Endothelial cell of umbilical vein (primary cell): ENCODE data around the gene ABCD1. TPM values are rescaled to one million over a fixed set of nuclear protein-coding genes. Genes with fewer than 3 reads are reported as not detected.

ENCODE experiments used
- BruUV-seq: library from RNA; stranded (reverse); fragments of 400-500 nt; replicated peaks from 2 replicates; lab custom pipeline; 2021; lab: Mats Ljungman, UMichigan
- CTCF ChIA-PET: fragments of 300-600, 350-600 bp; sonication (Branson Sonifier 250); formaldehyde crosslinking; loops from one replicate; lab custom pipeline; 2021; ENCODE audit warnings: antibody characterized with exemption, inconsistent platforms; lab: Charles Lee
- POLR2A ChIA-PET: fragments of 300-600, 350-600 bp; sonication (Branson Sonifier 250); formaldehyde crosslinking; loops from one replicate; lab custom pipeline; 2021; ENCODE audit warnings: antibody characterized with exemption, inconsistent platforms; lab: Charles Lee
- DNase-seq: peaks from one replicate; pipeline ENCODE4 v3.0.0-alpha.2; 2011; ENCODE audit warnings: low read depth, low spot score
- FAIRE-seq: peaks from 2 replicates; lab custom pipeline; 2011; peaks lifted over from hg19 to GRCh38; lab: Jason Lieb, UNC
- H2AFZ ChIP-seq: 2 replicates; pipeline ENCODE4 v1.6.0; 2012; ENCODE audit warnings: low read depth, low read length, control low read depth, inconsistent platforms
- H3K27ac ChIP-seq: 2 replicates; pipeline ENCODE4 v1.5.1; 2011; ENCODE audit warnings: low read depth, mild to moderate bottlenecking, control low read depth, low read length, moderate library complexity; ENCODE audit not compliant: insufficient read depth
- H3K27me3 ChIP-seq, 2 experiments: 2 replicates each; pipeline versions ENCODE4 v1.6.0 to v1.6.1; 2011; ENCODE audit warnings: low read length in 2 of 2, mixed read lengths in 1 of 2; ENCODE audit not compliant: control insufficient read depth in 2 of 2, insufficient read depth in 2 of 2
- H3K36me3 ChIP-seq, 2 experiments: 2 replicates in 1 of 2; 3 replicates in 1 of 2; pipeline ENCODE4 v1.5.1; 2011; ENCODE audit warnings: low read length in 2 of 2, mild to moderate bottlenecking in 1 of 2, moderate library complexity in 1 of 2; ENCODE audit not compliant: control insufficient read depth in 2 of 2, insufficient read depth in 2 of 2; ENCODE audit errors: extremely low read depth in 1 of 2
- H3K4me1 ChIP-seq: 3 replicates; pipeline ENCODE4 v1.5.1; 2011; ENCODE audit warnings: mild to moderate bottlenecking, low read length; ENCODE audit not compliant: control insufficient read depth, insufficient read depth; ENCODE audit errors: extremely low read depth
- H3K4me2 ChIP-seq: 2 replicates; pipeline ENCODE4 v1.6.1; 2011; ENCODE audit warnings: low read length, control low read depth, mixed read lengths; ENCODE audit not compliant: insufficient read depth
- H3K4me3 ChIP-seq, 3 experiments: fragments of 200-600 bp in 1 of 3; sonication (generic), shearing (Covaris generic) in 1 of 3; replicated peaks in 1 of 3; 2 replicates each; pipeline ENCODE4 v1.5.1; 2011 to 2016; ENCODE audit warnings: control low read depth in 3 of 3, low read length in 3 of 3, mild to moderate bottlenecking in 2 of 3, inconsistent platforms in 1 of 3, low read depth in 1 of 3, moderate library complexity in 1 of 3; ENCODE audit not compliant: insufficient read depth in 1 of 3
- H3K79me2 ChIP-seq: 2 replicates; pipeline ENCODE4 v1.6.0; 2012; ENCODE audit warnings: low read length, inconsistent platforms; ENCODE audit not compliant: control insufficient read depth, insufficient read depth
- H3K9ac ChIP-seq: replicated peaks from 2 replicates; pipeline ENCODE3; 2011; ENCODE audit warnings: low read length, control low read depth; ENCODE audit not compliant: insufficient read depth; ENCODE audit errors: extremely low read depth
- H3K9me1 ChIP-seq: replicated peaks from 3 replicates; pipeline ENCODE4 v1.6.0; 2011; ENCODE audit warnings: mild to moderate bottlenecking, low read length; ENCODE audit not compliant: control insufficient read depth, insufficient read depth; ENCODE audit errors: extremely low read depth
- H3K9me3 ChIP-seq: replicated peaks from 2 replicates; pipeline ENCODE4 v1.5.1; 2012; ENCODE audit warnings: low read length, inconsistent platforms; ENCODE audit not compliant: control insufficient read depth, insufficient read depth
- H4K20me1 ChIP-seq: replicated peaks from 2 replicates; pipeline ENCODE3; 2011; ENCODE audit warnings: mild to moderate bottlenecking, low read length; ENCODE audit not compliant: control insufficient read depth, insufficient read depth; ENCODE audit errors: extremely low read depth
- EZH2 ChIP-seq: IDR thresholded peaks from 2 replicates; pipeline ENCODE4 v1.6.1; 2012; ENCODE audit warnings: borderline replicate concordance, low read depth, mild to moderate bottlenecking, moderate library complexity, low read length, inconsistent platforms; ENCODE audit not compliant: severe bottlenecking
- FOS ChIP-seq: IDR thresholded peaks from 2 replicates; pipeline ENCODE4 v1.6.1; 2011; ENCODE audit warnings: mild to moderate bottlenecking, low read length, moderate library complexity, borderline replicate concordance; ENCODE audit not compliant: insufficient read depth
- GATA2 ChIP-seq: IDR thresholded peaks from 2 replicates; pipeline ENCODE4 v1.7.0; 2011; ENCODE audit warnings: low read depth, mild to moderate bottlenecking, moderate library complexity, mixed read lengths, low read length; ENCODE audit not compliant: insufficient read length, insufficient read depth
- JUN ChIP-seq: IDR thresholded peaks from 2 replicates; pipeline ENCODE4 v1.6.1; 2011; ENCODE audit warnings: borderline replicate concordance, low read depth; ENCODE audit not compliant: insufficient read length, insufficient read depth
- MYC ChIP-seq: IDR thresholded peaks from one replicate; pipeline ENCODE4 v1.6.1; 2011; ENCODE audit warnings: mild to moderate bottlenecking, low read depth, low read length
- POLR2A ChIP-seq: IDR thresholded peaks from 2 replicates; pipeline ENCODE4 v1.6.1; 2012; ENCODE audit warnings: low read depth, mild to moderate bottlenecking, control low read depth, low read length
- POLR2AphosphoS5 ChIP-seq: IDR thresholded peaks from 2 replicates; pipeline ENCODE4 v1.6.1; 2012; ENCODE audit warnings: low read depth, mild to moderate bottlenecking, control low read depth, low read length, moderate library complexity; ENCODE audit not compliant: insufficient read depth
- dilution Hi-C: fragments of 300-500 bp; cut with MboI; formaldehyde crosslinking; loops from one replicate; pipeline ENCODE4 v1.15.0; 2019; ENCODE audit warnings: low sequenced_read_pairs; ENCODE audit not compliant: extremely low pct_ligation_motif_present
- intact Hi-C: fragments of 100-400 bp; cut with micrococcal nuclease; formaldehyde crosslinking; loops from one replicate; pipeline ENCODE4 v1.10.0; 2022
- polyA plus RNA-seq, 4 experiments: library from polyadenylated mRNA; depleted of rRNA in 3 of 4; stranded (reverse) in 3 of 4; unstranded in 1 of 4; fragments of >200 nt; gene quantifications; 2 replicates each; pipeline versions ENCODE4 v1.2.1 to v1.2.3, GENCODE V29; 2011 to 2012; ENCODE audit warnings: missing spikeins in 1 of 4
- total RNA-seq: library from RNA; stranded (reverse); gene quantifications from 2 replicates; pipeline ENCODE4 v1.2.3, GENCODE V29; 2021
- TF ChIP-seq, protein P1 (sequence below): IDR thresholded peaks from 2 replicates; pipeline ENCODE4 v1.6.1; 2011; ENCODE audit not compliant: insufficient read depth, insufficient read length

ABCD1 gene
- total and polyA plus RNA-seq, 2 donors (not counting 3 experiments of a cell fraction or from before 2014, with no cell fraction given) = 9.1 to 12.9 TPM

DNA sequence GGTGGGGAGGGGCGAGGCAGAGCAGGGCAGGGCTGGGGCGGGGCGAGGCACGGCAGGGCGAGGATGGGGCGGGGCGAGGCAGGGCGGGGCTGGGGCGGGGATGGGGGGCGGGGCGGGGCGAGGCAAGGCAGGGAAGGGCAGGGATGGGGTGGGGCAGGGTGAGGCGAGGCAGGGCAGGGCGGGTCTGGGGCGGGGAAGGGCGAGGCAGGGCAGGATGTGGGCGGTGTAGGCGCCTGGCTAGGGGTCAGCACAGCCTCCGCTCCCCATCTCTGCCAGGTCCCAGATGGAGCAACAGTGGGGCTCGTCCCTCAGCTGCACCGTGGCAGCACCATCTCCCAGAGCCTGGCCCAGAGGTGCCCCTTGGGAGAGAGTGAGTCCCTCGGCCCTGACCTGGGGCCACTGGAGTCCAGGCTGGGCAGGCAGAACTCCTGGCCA is 52.0 kb downstream of the ABCD1 start:
- Histone ChIP-seq H3K27me3 (no peaks in the 10 kb centered on the region), H2AFZ (no peak overlapping the region), H3K4me1 (no peaks in the 10 kb centered on the region), H3K36me3 (peaks cover 0 to 11% of the 10 kb centered on the region in 2 experiments), H3K27ac (no peak overlapping the region), H3K9ac (no peak overlapping the region), H3K9me3 (no peaks in the 10 kb centered on the region), H3K9me1 (no peaks in the 10 kb centered on the region), H3K79me2 (no peaks in the 10 kb centered on the region), H3K4me3 (no peak overlapping the region), H3K4me2 (no peak overlapping the region), H4K20me1 (no peaks in the 10 kb centered on the region)
- TF ChIP-seq POLR2AphosphoS5 (no peak), JUN (no peak), POLR2A (no peak), EZH2 (no peak), GATA2 (no peak), MYC (no peak), FOS (no peak)
- TF ChIP-seq, protein P1, sequence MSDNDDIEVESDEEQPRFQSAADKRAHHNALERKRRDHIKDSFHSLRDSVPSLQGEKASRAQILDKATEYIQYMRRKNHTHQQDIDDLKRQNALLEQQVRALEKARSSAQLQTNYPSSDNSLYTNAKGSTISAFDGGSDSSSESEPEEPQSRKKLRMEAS = no peak
- ChIA-PET CTCF (no interaction called here), POLR2A (no interaction called here)
- dilution Hi-C loops (no loop called here), intact Hi-C loops (no loop called here)
- no peak for DNase-seq
- FAIRE-seq = no peak
- no TSS peak for BruUV-seq
